ENCODE data around the gene MCFD2. TPM values are rescaled to one million over a fixed set of nuclear protein-coding genes. Genes with fewer than 3 reads are reported as not detected.
A peak's percentile ranks its signal among the peaks of the same experiment; 100 is the strongest.

Gene MCFD2
- total RNA-seq, 1 donor from 2014 or later = 161 TPM

- peak overlapping the region; percentile 88 for H3K9ac ChIP-seq (ENCODE audit: low read length)
- H3K36me3 ChIP-seq (ENCODE audit: insufficient read depth, low read length) = no peaks in the 10 kb centered on the region
- Mint-ChIP-seq H3K27ac (ENCODE audit: unreplicated experiment) (peak overlapping the region; percentile 99), H3K27me3 (ENCODE audit: low read depth, unreplicated experiment) (no peaks in the 10 kb centered on the region), H3K9me3 (ENCODE audit: unreplicated experiment) (peaks cover 2% of the 10 kb centered on the region), H3K36me3 (ENCODE audit: low read depth, unreplicated experiment) (no peaks in the 10 kb centered on the region), H3K4me1 (ENCODE audit: low read depth, unreplicated experiment) (peaks cover 16% of the 10 kb centered on the region), H3K4me3 (ENCODE audit: unreplicated experiment) (peak overlapping the region; percentile 91)
- peak overlapping the region; percentile 51 for H2AFZ ChIP-seq (ENCODE audit: low read depth, low read length)
- H4K20me1 ChIP-seq (ENCODE audit: insufficient read depth, low read length) = peaks cover 30% of the 10 kb centered on the region
- no peaks in the 10 kb centered on the region for H3K9me3 ChIP-seq (ENCODE audit: insufficient read depth, low read depth, low read length)
- H3K27ac ChIP-seq (ENCODE audit: low read depth, low read length) = peak overlapping the region; percentile 89
- peak overlapping the region; percentile 50 for H3K4me3 ChIP-seq (ENCODE audit: insufficient read depth, low read depth, low read length)
- no peaks in the 10 kb centered on the region for H3K27me3 ChIP-seq (ENCODE audit: insufficient read depth, low read length)
- TF ChIP-seq EZH2 (IDR thresholded peaks at IDR 0.05; ENCODE audit: insufficient read depth, low read length) (no peak), CTCF (IDR thresholded peaks at IDR 0.05; ENCODE audit: insufficient read depth, low read depth, low read length) (no peak)
- peaks cover 35% of the 10 kb centered on the region for H3K79me2 ChIP-seq (ENCODE audit: insufficient read depth, low read length)
- DNase-seq (ENCODE audit: low read depth) = no peak
- peak overlapping the region; percentile 97 for H3K4me2 ChIP-seq (ENCODE audit: low read length)
- FAIRE-seq = no peak
- peaks cover 29% of the 10 kb centered on the region for H3K4me1 ChIP-seq (ENCODE audit: insufficient read depth, low read length)
Measured at GRCh38 chr2:46939626-46940359, 24.2 kb upstream of the MCFD2 start.

GRCh38 chr2:46937471-46937901 is 21.9 kb upstream of the MCFD2 start:
- Mint-ChIP-seq H3K9me3 (ENCODE audit: unreplicated experiment) (peaks cover 2% of the 10 kb centered on the region), H3K27ac (ENCODE audit: unreplicated experiment) (no peak overlapping the region), H3K27me3 (ENCODE audit: low read depth, unreplicated experiment) (no peaks in the 10 kb centered on the region), H3K4me3 (ENCODE audit: unreplicated experiment) (no peak overlapping the region), H3K36me3 (ENCODE audit: low read depth, unreplicated experiment) (no peaks in the 10 kb centered on the region), H3K4me1 (ENCODE audit: low read depth, unreplicated experiment) (peaks cover 10% of the 10 kb centered on the region)
- Histone ChIP-seq H3K79me2 (ENCODE audit: insufficient read depth, low read length) (peaks cover 12% of the 10 kb centered on the region), H4K20me1 (ENCODE audit: insufficient read depth, low read length) (peaks cover 8% of the 10 kb centered on the region), H3K36me3 (ENCODE audit: insufficient read depth, low read length) (no peaks in the 10 kb centered on the region), H3K27ac (ENCODE audit: low read depth, low read length) (no peak overlapping the region), H3K9ac (ENCODE audit: low read length) (no peak overlapping the region), H3K4me3 (ENCODE audit: insufficient read depth, low read depth, low read length) (no peak overlapping the region), H3K27me3 (ENCODE audit: insufficient read depth, low read length) (no peaks in the 10 kb centered on the region), H3K9me3 (ENCODE audit: insufficient read depth, low read depth, low read length) (no peaks in the 10 kb centered on the region), H3K4me2 (ENCODE audit: low read length) (no peak overlapping the region), H3K4me1 (ENCODE audit: insufficient read depth, low read length) (peaks cover 20% of the 10 kb centered on the region), H2AFZ (ENCODE audit: low read depth, low read length) (no peak overlapping the region)
- TF ChIP-seq EZH2 (IDR thresholded peaks at IDR 0.05; ENCODE audit: insufficient read depth, low read length) (no peak), CTCF (IDR thresholded peaks at IDR 0.05; ENCODE audit: insufficient read depth, low read depth, low read length) (peak; percentile 20)
- no peak for FAIRE-seq
- DNase-seq (ENCODE audit: low read depth) = no peak

- H3K27ac Mint-ChIP-seq (ENCODE audit: unreplicated experiment) = no peak overlapping the region
- H3K4me1 ChIP-seq (ENCODE audit: insufficient read depth, low read length) = peaks cover 13% of the 10 kb centered on the region
- H2AFZ ChIP-seq (ENCODE audit: low read depth, low read length) = no peak overlapping the region
- H3K4me2 ChIP-seq (ENCODE audit: low read length) = no peak overlapping the region
- H3K36me3 ChIP-seq (ENCODE audit: insufficient read depth, low read length) = no peaks in the 10 kb centered on the region
- H3K4me1 Mint-ChIP-seq (ENCODE audit: low read depth, unreplicated experiment) = peaks cover 10% of the 10 kb centered on the region
- DNase-seq (ENCODE audit: low read depth) (peak; percentile 41), FAIRE-seq (no peak)
- no peaks in the 10 kb centered on the region for H3K27me3 ChIP-seq (ENCODE audit: insufficient read depth, low read length)
- no peak overlapping the region for H3K4me3 ChIP-seq (ENCODE audit: insufficient read depth, low read depth, low read length)
- H3K36me3 Mint-ChIP-seq (ENCODE audit: low read depth, unreplicated experiment) = no peaks in the 10 kb centered on the region
- H3K9me3 ChIP-seq (ENCODE audit: insufficient read depth, low read depth, low read length) = no peaks in the 10 kb centered on the region
- H3K4me3 Mint-ChIP-seq (ENCODE audit: unreplicated experiment) = no peak overlapping the region
- peaks cover 2% of the 10 kb centered on the region for H3K9me3 Mint-ChIP-seq (ENCODE audit: unreplicated experiment)
- H3K27me3 Mint-ChIP-seq (ENCODE audit: low read depth, unreplicated experiment) = no peaks in the 10 kb centered on the region
- no peaks in the 10 kb centered on the region for H4K20me1 ChIP-seq (ENCODE audit: insufficient read depth, low read length)
- no peak overlapping the region for H3K9ac ChIP-seq (ENCODE audit: low read length)
- TF ChIP-seq EZH2 (IDR thresholded peaks at IDR 0.05; ENCODE audit: insufficient read depth, low read length) (no peak), CTCF (IDR thresholded peaks at IDR 0.05; ENCODE audit: insufficient read depth, low read depth, low read length) (no peak)
- H3K27ac ChIP-seq (ENCODE audit: low read depth, low read length) = no peak overlapping the region
- peaks cover 3% of the 10 kb centered on the region for H3K79me2 ChIP-seq (ENCODE audit: insufficient read depth, low read length)
Measured at GRCh38 chr2:46936566-46936965, 21.0 kb upstream of the MCFD2 start.

Measured in astrocyte (in vitro differentiated cells and primary cell).